ENCODE results near the gene NUMB.

DNA sequence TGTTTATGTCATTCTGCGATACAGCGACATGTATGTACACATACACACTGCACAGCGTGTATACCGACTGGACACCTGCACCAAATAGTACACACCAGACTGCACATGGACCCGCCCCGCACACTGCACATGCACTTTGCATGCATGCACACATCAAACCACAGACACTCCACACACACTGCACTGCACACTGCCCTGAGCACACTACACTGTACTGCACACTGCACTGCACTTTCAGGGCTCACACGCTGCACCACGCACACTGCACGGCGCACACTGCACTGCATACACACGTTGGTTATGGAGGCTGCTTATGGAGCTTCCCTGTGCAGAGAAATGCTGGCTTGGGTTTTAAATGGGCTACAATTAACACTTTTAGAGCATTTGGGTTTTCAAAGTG, 219.4 kb downstream of the NUMB start:
- no peak for TF ChIP-seq TAF1 (IDR thresholded peaks at IDR 0.05; ENCODE audit: borderline replicate concordance, insufficient read depth, low read length)
- no peak for TF ChIP-seq REST (IDR thresholded peaks at IDR 0.05; ENCODE audit: insufficient read depth in 1 of 2, low read depth in 2 of 2, low read length in 2 of 2)
- TF ChIP-seq POLR2AphosphoS5 (IDR thresholded peaks at IDR 0.05; ENCODE audit: low read depth, low read length): no peak
- TF ChIP-seq SIN3A (IDR thresholded peaks at IDR 0.05; ENCODE audit: borderline replicate concordance, insufficient read depth, low read length): no peak

Measured in PFSK-1 (cell line).